Adrenal gland (tissue), 12 donors: ENCODE measurements around the gene MINAR1. TPM values are rescaled to one million over a fixed set of nuclear protein-coding genes. Genes with fewer than 3 reads are reported as not detected.

Experiments used
- DNase-seq, 7 donors: peaks; one replicate each; pipeline ENCODE4 v3.0.0-alpha.2; 2019 to 2020
- H3K27ac ChIP-seq, 5 donors: fragments of 200-600 bp; sonication (generic) in 4 of 5; 1 replicate in 3 of 5; 2 replicates in 2 of 5; pipeline versions ENCODE4 v1.5.1 to v1.8.0; 2016 to 2020; ENCODE audit warnings: mild to moderate bottlenecking in 1 of 5
- H3K27me3 ChIP-seq: fragments of 200-600 bp; 2 replicates; pipeline ENCODE4 v1.8.0; 2021
- H3K36me3 ChIP-seq, 2 donors: fragments of 200-600 bp; replicated peaks in 1 of 2; 1 replicate in 1 of 2; 2 replicates in 1 of 2; pipeline versions ENCODE4 v1.5.1 to v1.8.0; 2018 to 2022
- H3K4me1 ChIP-seq, 2 donors: fragments of 200-600 bp; replicated peaks in 1 of 2; 1 replicate in 1 of 2; 2 replicates in 1 of 2; pipeline versions ENCODE4 v1.5.1 to v1.8.0; 2018 to 2021
- H3K4me3 ChIP-seq, 4 donors: fragments of 200-600 bp; sonication (generic) in 3 of 4; one replicate each; pipeline ENCODE4 v1.5.1; 2016 to 2018
- H3K9me3 ChIP-seq, 3 donors: fragments of 200-600 bp; sonication (generic) in 1 of 3; replicated peaks in 1 of 3; 1 replicate in 2 of 3; 2 replicates in 1 of 3; pipeline versions ENCODE4 v1.5.1 to v1.8.0; 2016 to 2021
- CTCF ChIP-seq, 6 experiments: fragments of 450-650 bp in 4 of 6; fragments of 200-600 bp in 2 of 6; sonication (generic) in 1 of 6; IDR thresholded peaks; 1 replicate in 5 of 6; 2 replicates in 1 of 6; pipeline versions ENCODE4 v1.5.1 to v1.8.0; 2016 to 2021; ENCODE audit warnings: antibody characterized with exemption in 6 of 6, mild to moderate bottlenecking in 2 of 6, moderate library complexity in 1 of 6
- POLR2A ChIP-seq, 2 donors: fragments of 450-650 bp; IDR thresholded peaks; one replicate each; pipeline ENCODE4 v1.6.1; 2017; ENCODE audit warnings: antibody characterized with exemption in 2 of 2, mild to moderate bottlenecking in 2 of 2, moderate library complexity in 1 of 2
- WGBS, 4 donors: extraction: QIAGEN DNeasy Blood & Tissue Kit in 2 of 4; methylation state at CpG; one replicate each; pipeline versions ENCODE4 v1.1.5 to v1.1.7; 2013 to 2017; 5-methylcytosine and 5-hydroxymethylcytosine counted together
- intact Hi-C, 2 donors: fragments of 100-400 bp; cut with DNase I; formaldehyde crosslinking; loops; one replicate each; pipeline versions ENCODE4 v1.14.1 to v1.15.0; 2022 to 2023
- polyA plus RNA-seq, 3 donors: library from polyadenylated mRNA; stranded (reverse); fragments of 200-250 nt in 2 of 3; fragments of 350-450 nt in 1 of 3; fragmentation: Illumina TruSeq in 1 of 3; extraction: RNeasy Lipid Tissue Mini Kit (QIAGEN cat#74804) in 1 of 3; gene quantifications; one replicate each; pipeline ENCODE4 v1.2.3, GENCODE V29; 2013 to 2014
- total RNA-seq, 9 donors: library from RNA; depleted of rRNA in 4 of 9; stranded (reverse); fragments of >200 nt in 4 of 9; fragments of 120-200 nt in 1 of 9; fragmentation: NEBNext Ultra II Directional in 1 of 9; extraction: Animal tissue kit (Norgen Biotek cat#: 25700) in 1 of 9; gene quantifications; one replicate each; pipeline versions ENCODE4 v1.1.0 to v1.2.4, GENCODE V29; 2013 to 2023
- donor health status: healthy with polysubstance abuse.
- donor health status: Bipolar disorder and iron deficiency.
- donor health status: DM: yes; HTN: yes; CAD: no.
- donor health status: DM: no; HTN: no; CAD: no.
- donor health status: DM: no; HTN: no; CAD: no.
- donor health status: DM: yes; HTN: yes; CAD: no.

MINAR1 gene
- total and polyA plus RNA-seq, 12 donors, result 0.89 to 43.8 (median 19.2) TPM

- WGBS, 4 donors, result 72 to 78% (median 74%) methylated on average over 3 of the region's 3 CpGs
- no peak for DNase-seq
- no peaks in the 10 kb centered on the region for H3K36me3 ChIP-seq
- intact Hi-C loops, result no loop called here
- H3K27ac ChIP-seq, result no peak overlapping the region
- peaks cover 0 to 9% of the 10 kb centered on the region in 2 donors for H3K4me1 ChIP-seq
- H3K27me3 ChIP-seq, result no peaks in the 10 kb centered on the region
- H3K4me3 ChIP-seq, result no peak overlapping the region
- TF ChIP-seq POLR2A (IDR thresholded peaks at IDR 0.05) (no peak), CTCF (IDR thresholded peaks at IDR 0.05) (no peak)
- no peaks in the 10 kb centered on the region for H3K9me3 ChIP-seq
Observed at GRCh38 chr15:79454063-79454462, 21.9 kb downstream of the MINAR1 start.

- H3K27me3 ChIP-seq, result no peaks in the 10 kb centered on the region
- TF ChIP-seq POLR2A (IDR thresholded peaks at IDR 0.05), result no peak
- no peak for TF ChIP-seq CTCF (IDR thresholded peaks at IDR 0.05)
- 90 to 95% (median 93%) methylated on average over 4 of the region's 4 CpGs for WGBS, 4 donors
- H3K36me3 ChIP-seq, result no peaks in the 10 kb centered on the region
- no peaks in the 10 kb centered on the region for H3K9me3 ChIP-seq
- no peak for DNase-seq
- H3K4me1 ChIP-seq, result peaks cover 0 to 5% of the 10 kb centered on the region in 2 donors
- H3K4me3 ChIP-seq, result no peak overlapping the region
- intact Hi-C loops, result no loop called here
- H3K27ac ChIP-seq, result no peak overlapping the region
Observed at GRCh38 chr15:79455361-79455760, 23.2 kb downstream of the MINAR1 start.

GRCh38 chr15:79455943-79456342 is 23.8 kb downstream of the MINAR1 start:
- Histone ChIP-seq H3K36me3 (no peaks in the 10 kb centered on the region), H3K9me3 (no peaks in the 10 kb centered on the region), H3K27me3 (no peaks in the 10 kb centered on the region), H3K4me1 (peaks cover 0 to under 1% of the 10 kb centered on the region in 2 donors), H3K27ac (no peak overlapping the region), H3K4me3 (no peak overlapping the region)
- 80 to 86% (median 82%) methylated on average over 6 of the region's 6 CpGs for WGBS, 4 donors
- intact Hi-C loops, result no loop called here
- no peak for TF ChIP-seq CTCF (IDR thresholded peaks at IDR 0.05)
- no peak for TF ChIP-seq POLR2A (IDR thresholded peaks at IDR 0.05)
- no peak for DNase-seq

- Histone ChIP-seq H3K4me3 (no peak overlapping the region), H3K36me3 (no peaks in the 10 kb centered on the region), H3K9me3 (no peaks in the 10 kb centered on the region), H3K27me3 (no peaks in the 10 kb centered on the region), H3K27ac (no peak overlapping the region), H3K4me1 (no peaks in the 10 kb centered on the region)
- TF ChIP-seq CTCF (IDR thresholded peaks at IDR 0.05) (no peak), POLR2A (IDR thresholded peaks at IDR 0.05) (no peak)
- DNase-seq, result no peak
- intact Hi-C loops, result no loop called here
- WGBS, 4 donors, result 88 to 93% (median 91%) methylated on average over 6 of the region's 6 CpGs
Observed at GRCh38 chr15:79458491-79458890, 26.4 kb downstream of the MINAR1 start.
